Mesothelial cell of epicardium (in vitro differentiated cells): ENCODE results near the gene DCT. TPM values are rescaled to one million over a fixed set of nuclear protein-coding genes. Genes with fewer than 3 reads are reported as not detected.

Experiments used
- DNase-seq, 2 experiments: peaks; one replicate each; pipeline ENCODE4 v3.0.0; 2021; ENCODE audit warnings: low spot score in 2 of 2; ENCODE audit not compliant: unreplicated experiment in 2 of 2
- H3K27ac Mint-ChIP-seq: 2 replicates; pipeline ENCODE4 v1.8.0; 2021; ENCODE audit warnings: mixed read lengths
- H3K27me3 Mint-ChIP-seq: 2 replicates; pipeline ENCODE4 v1.8.0; 2021; ENCODE audit warnings: low read depth, mixed read lengths
- H3K36me3 Mint-ChIP-seq: 2 replicates; pipeline ENCODE4 v1.8.0; 2021; ENCODE audit warnings: mixed read lengths
- H3K4me1 Mint-ChIP-seq: 2 replicates; pipeline ENCODE4 v1.8.0; 2021; ENCODE audit warnings: mixed read lengths
- H3K4me3 Mint-ChIP-seq: 2 replicates; pipeline ENCODE4 v1.8.0; 2021; ENCODE audit warnings: mild to moderate bottlenecking, moderate library complexity, mixed read lengths
- H3K9me3 Mint-ChIP-seq: 2 replicates; pipeline ENCODE4 v1.8.0; 2021; ENCODE audit warnings: mixed read lengths
- total RNA-seq: library from RNA; stranded (reverse); gene quantifications from 3 replicates; pipeline ENCODE4 v1.2.1, GENCODE V29; 2021
- TF ChIP-seq, protein P1 (sequence below): fragments of 200-600 bp; sonication (generic); IDR thresholded peaks from one replicate; pipeline ENCODE4 v1.5.0; 2021; ENCODE audit warnings: antibody characterized with exemption; ENCODE audit not compliant: unreplicated experiment

DCT gene
- total RNA-seq, 1 donor from 2014 or later, result 0.04 TPM

DNA sequence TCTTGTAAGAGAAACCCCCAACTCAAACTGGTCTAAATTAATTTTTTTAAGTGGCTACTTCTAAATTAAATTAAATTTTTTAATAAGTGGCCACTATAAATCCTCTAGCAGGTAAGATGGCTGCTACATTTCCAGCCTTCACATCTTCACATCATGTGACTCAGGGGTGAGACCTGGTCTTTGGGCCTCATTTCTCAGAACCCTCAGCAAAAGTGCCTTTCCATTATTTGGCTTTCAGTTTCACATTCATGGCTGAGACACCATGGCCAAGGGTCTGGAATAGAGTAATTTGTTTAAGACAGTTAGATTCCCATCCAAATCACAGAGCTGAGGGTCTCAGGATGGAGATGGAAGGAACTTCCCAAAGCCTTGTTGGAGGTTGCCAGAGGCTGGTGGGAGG, 47.5 kb downstream of the DCT start:
- no peak for DNase-seq
- Mint-ChIP-seq H3K4me3 (no peak overlapping the region), H3K27ac (no peak overlapping the region)

DNA sequence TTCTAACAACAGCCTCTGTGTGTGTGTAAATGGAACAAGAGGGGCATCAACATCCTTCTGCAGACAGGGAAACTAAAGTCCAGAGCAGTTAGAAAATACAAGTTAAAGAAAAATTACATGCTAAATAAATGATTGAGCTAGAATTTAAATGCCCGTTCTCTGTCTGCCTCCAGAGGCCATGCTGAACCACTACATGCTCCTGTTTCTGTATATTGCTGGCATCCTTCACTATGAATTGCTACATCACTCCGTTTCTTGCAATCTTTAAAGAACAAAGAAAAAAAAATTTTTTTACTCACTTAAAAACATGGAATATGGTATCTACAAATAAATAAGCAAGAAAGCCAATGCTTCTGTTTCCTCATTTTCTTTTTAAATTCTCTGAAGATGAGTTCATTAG, 47.9 kb downstream of the DCT start:
- H3K4me1 Mint-ChIP-seq, result peaks cover 23% of the 10 kb centered on the region
- H3K36me3 Mint-ChIP-seq, result no peaks in the 10 kb centered on the region
- no peaks in the 10 kb centered on the region for H3K27me3 Mint-ChIP-seq
- TF ChIP-seq, protein P1, sequence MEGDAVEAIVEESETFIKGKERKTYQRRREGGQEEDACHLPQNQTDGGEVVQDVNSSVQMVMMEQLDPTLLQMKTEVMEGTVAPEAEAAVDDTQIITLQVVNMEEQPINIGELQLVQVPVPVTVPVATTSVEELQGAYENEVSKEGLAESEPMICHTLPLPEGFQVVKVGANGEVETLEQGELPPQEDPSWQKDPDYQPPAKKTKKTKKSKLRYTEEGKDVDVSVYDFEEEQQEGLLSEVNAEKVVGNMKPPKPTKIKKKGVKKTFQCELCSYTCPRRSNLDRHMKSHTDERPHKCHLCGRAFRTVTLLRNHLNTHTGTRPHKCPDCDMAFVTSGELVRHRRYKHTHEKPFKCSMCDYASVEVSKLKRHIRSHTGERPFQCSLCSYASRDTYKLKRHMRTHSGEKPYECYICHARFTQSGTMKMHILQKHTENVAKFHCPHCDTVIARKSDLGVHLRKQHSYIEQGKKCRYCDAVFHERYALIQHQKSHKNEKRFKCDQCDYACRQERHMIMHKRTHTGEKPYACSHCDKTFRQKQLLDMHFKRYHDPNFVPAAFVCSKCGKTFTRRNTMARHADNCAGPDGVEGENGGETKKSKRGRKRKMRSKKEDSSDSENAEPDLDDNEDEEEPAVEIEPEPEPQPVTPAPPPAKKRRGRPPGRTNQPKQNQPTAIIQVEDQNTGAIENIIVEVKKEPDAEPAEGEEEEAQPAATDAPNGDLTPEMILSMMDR, result no peak
- H3K4me3 Mint-ChIP-seq, result no peak overlapping the region
- peaks cover 8% of the 10 kb centered on the region for H3K9me3 Mint-ChIP-seq
- DNase-seq, result no peak
- no peak overlapping the region for H3K27ac Mint-ChIP-seq

More for the DNA sequence above, 47.5 kb downstream of the DCT start:
- H3K27me3 Mint-ChIP-seq, result no peaks in the 10 kb centered on the region
- no peaks in the 10 kb centered on the region for H3K36me3 Mint-ChIP-seq
- TF ChIP-seq, protein P1, result no peak
- H3K9me3 Mint-ChIP-seq, result peaks cover 8% of the 10 kb centered on the region
- H3K4me1 Mint-ChIP-seq, result peaks cover 23% of the 10 kb centered on the region

DNA sequence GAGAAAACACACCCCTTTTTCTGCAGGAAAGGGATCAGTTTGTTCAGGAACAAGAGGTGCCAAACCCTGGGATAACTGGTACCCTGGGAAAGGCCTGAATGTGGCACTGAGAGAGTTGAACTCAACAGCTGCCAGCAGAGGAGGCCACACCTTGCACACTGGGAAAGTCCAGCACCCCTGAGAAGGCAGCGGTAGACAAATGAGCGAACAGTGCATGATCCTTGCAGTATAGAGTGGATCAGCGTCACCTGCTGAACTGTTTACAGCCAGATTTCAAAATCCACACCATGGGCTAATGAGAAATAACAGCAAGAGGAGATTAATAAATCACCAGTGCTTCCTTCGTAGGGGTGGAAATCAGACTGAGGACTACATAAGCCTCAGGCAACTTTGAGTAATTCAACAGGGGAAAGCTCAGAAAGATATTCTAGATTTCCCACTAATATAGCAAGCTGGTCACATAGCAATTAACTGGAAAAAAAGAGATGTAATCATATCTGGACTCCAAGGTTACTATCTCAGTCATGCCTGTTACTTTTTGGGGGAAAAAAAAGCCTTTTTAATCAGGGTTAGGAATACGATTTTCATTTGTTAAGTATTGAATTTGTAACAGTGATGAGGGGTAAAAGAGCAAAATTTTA, 52.0 kb downstream of the DCT start:
- H3K4me1 Mint-ChIP-seq, result peaks cover 8% of the 10 kb centered on the region
- H3K36me3 Mint-ChIP-seq, result peaks cover 1% of the 10 kb centered on the region
- TF ChIP-seq, protein P1, result no peak
- H3K4me3 Mint-ChIP-seq, result no peak overlapping the region
- H3K27me3 Mint-ChIP-seq, result no peaks in the 10 kb centered on the region
- no peak for DNase-seq
- peaks cover 12% of the 10 kb centered on the region for H3K9me3 Mint-ChIP-seq
- H3K27ac Mint-ChIP-seq, result no peak overlapping the region

DNA sequence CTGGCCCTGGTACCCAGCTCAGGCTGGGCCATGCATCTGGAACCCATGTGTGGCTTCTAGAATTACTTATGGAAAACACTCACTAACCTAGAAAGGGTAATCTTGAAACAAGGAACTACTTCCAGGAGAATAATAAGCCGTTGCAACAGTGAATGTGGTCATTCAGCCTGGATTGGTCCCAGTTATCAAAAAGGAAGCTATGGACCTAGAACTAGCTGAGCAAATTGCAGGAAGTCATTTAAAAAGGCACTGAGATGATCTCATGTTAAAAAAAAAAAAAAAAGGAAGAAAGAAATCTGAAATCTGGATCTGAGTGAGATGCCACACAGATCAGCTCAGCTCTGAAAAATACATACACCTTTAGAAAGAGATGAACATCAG, 59.6 kb downstream of the DCT start:
- Mint-ChIP-seq H3K9me3 (peaks cover 28% of the 10 kb centered on the region), H3K27ac (no peak overlapping the region), H3K27me3 (no peaks in the 10 kb centered on the region), H3K36me3 (peaks cover 6% of the 10 kb centered on the region), H3K4me3 (no peak overlapping the region), H3K4me1 (peaks cover 18% of the 10 kb centered on the region)
- no peak for DNase-seq
- TF ChIP-seq, protein P1, result no peak

DNA sequence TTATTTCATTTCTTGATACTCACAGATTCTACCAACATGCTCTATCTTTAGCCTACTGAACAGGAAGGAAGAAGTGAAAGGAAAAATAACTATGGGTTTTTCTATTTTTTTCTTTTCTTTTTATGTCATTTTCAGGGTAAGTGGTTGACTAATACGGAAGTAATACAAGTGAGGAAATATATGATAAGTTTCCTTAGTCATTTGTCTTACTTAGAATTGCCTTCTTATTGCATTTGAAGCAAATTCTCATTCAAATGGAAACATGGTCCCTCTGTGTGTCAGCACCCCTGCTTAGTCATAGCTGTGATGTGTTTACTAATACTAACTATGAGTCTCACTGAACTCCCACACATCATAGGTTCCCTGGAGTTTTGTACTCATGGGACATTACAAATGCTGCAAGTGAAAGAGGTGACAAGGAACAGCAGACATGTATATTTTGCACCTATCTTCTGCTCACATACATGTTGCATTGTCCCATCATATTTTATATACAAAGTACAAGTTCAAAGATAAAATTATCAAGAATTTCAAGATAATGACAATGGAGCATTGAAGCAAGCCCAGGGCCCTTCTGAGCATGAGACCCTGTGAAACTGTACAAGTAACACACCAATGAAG, 60.1 kb downstream of the DCT start:
- DNase-seq, result no peak
- H3K36me3 Mint-ChIP-seq, result peaks cover 6% of the 10 kb centered on the region
- peaks cover 24% of the 10 kb centered on the region for H3K9me3 Mint-ChIP-seq
- H3K27me3 Mint-ChIP-seq, result no peaks in the 10 kb centered on the region
- TF ChIP-seq, protein P1, result no peak
- peaks cover 23% of the 10 kb centered on the region for H3K4me1 Mint-ChIP-seq
- no peak overlapping the region for H3K4me3 Mint-ChIP-seq
- no peak overlapping the region for H3K27ac Mint-ChIP-seq
